B cell (primary cell): Measurements from ENCODE around the gene RBM25. TPM values are rescaled to one million over a fixed set of nuclear protein-coding genes. Genes with fewer than 3 reads are reported as not detected.

Experiments used
- ATAC-seq: fragments of 200-7000 bp; cut with Tn5 transposase; one replicate; pipeline ENCODE4 v1.10.0; 2021; ENCODE audit warnings: low read depth, mild to moderate bottlenecking, moderate number of reproducible peaks, moderate library complexity
- CTCF ChIA-PET: fragments of 350-600 bp; sonication (Branson Sonifier 250); formaldehyde crosslinking; loops from one replicate; lab custom pipeline; 2021; ENCODE audit warnings: antibody characterized with exemption, inconsistent platforms; lab: Charles Lee
- POLR2A ChIA-PET: fragments of 350-600 bp; sonication (Branson Sonifier 250); formaldehyde crosslinking; loops from one replicate; lab custom pipeline; 2021; ENCODE audit warnings: antibody characterized with exemption; lab: Charles Lee
- DNase-seq: peaks from one replicate; pipeline ENCODE4 v3.0.0; 2013
- H2AFZ ChIP-seq: 2 replicates; pipeline ENCODE4 v1.6.1; 2012; ENCODE audit warnings: mild to moderate bottlenecking, low read depth, low read length; ENCODE audit not compliant: insufficient read depth, poor library complexity, severe bottlenecking
- H3K27ac ChIP-seq, 2 donors: 1 replicate in 1 of 2; 2 replicates in 1 of 2; pipeline ENCODE4 v1.5.1; 2012 to 2013; ENCODE audit warnings: low read length in 2 of 2, mild to moderate bottlenecking in 2 of 2, moderate library complexity in 1 of 2
- H3K27me3 ChIP-seq, 4 experiments: fragments of 200-600 bp in 1 of 4; sonication (generic) in 1 of 4; replicated peaks in 1 of 4; 1 replicate in 2 of 4; 2 replicates in 2 of 4; pipeline versions ENCODE4 v1.6.1 to v1.7.0; 2013 to 2016; ENCODE audit warnings: low read length in 3 of 4, mild to moderate bottlenecking in 2 of 4, mixed read lengths in 1 of 4, moderate library complexity in 1 of 4; ENCODE audit not compliant: insufficient read depth in 4 of 4, control insufficient read depth in 3 of 4; ENCODE audit errors: control extremely low read depth in 1 of 4
- H3K36me3 ChIP-seq, 2 experiments: replicated peaks in 1 of 2; 1 replicate in 1 of 2; 2 replicates in 1 of 2; pipeline versions ENCODE4 v1.6.1 to v1.7.1; 2013; ENCODE audit warnings: low read length in 1 of 2; ENCODE audit not compliant: insufficient read depth in 2 of 2, control insufficient read depth in 1 of 2; ENCODE audit errors: control extremely low read depth in 1 of 2, extremely low read depth in 1 of 2
- H3K4me1 ChIP-seq, 2 donors: fragments of 200-600 bp in 1 of 2; sonication (generic) in 1 of 2; 1 replicate in 1 of 2; 2 replicates in 1 of 2; pipeline versions ENCODE4 v1.5.1 to v1.6.1; 2013 to 2017; ENCODE audit warnings: low read length in 2 of 2; ENCODE audit not compliant: control insufficient read depth in 2 of 2, insufficient read depth in 2 of 2
- H3K4me2 ChIP-seq: replicated peaks from 2 replicates; pipeline ENCODE3; 2012; ENCODE audit warnings: mild to moderate bottlenecking, low read depth, low read length; ENCODE audit not compliant: poor library complexity, severe bottlenecking
- H3K4me3 ChIP-seq, 5 experiments: fragments of 200-600 bp in 1 of 5; sonication (generic) in 1 of 5; 1 replicate in 3 of 5; 2 replicates in 2 of 5; pipeline versions ENCODE4 v1.5.1 to v1.7.0; 2011 to 2016; ENCODE audit warnings: low read length in 4 of 5, mild to moderate bottlenecking in 4 of 5, low read depth in 2 of 5, control low read depth in 1 of 5, moderate library complexity in 1 of 5; ENCODE audit not compliant: insufficient read depth in 1 of 5; ENCODE audit errors: control extremely low read depth in 1 of 5, extremely low read depth in 1 of 5
- H3K79me2 ChIP-seq: fragments of 200-600 bp; sonication (generic); one replicate; pipeline ENCODE4 v1.6.0; 2016; ENCODE audit warnings: low read length; ENCODE audit not compliant: control insufficient read depth, insufficient read depth
- H3K9ac ChIP-seq: fragments of 200-600 bp; sonication (generic); 2 replicates; pipeline ENCODE4 v1.6.1; 2017; ENCODE audit warnings: mild to moderate bottlenecking, low read length, moderate library complexity
- H3K9me3 ChIP-seq, 3 donors: one replicate each; pipeline versions ENCODE4 v1.6.1 to v1.7.1; 2013; ENCODE audit warnings: low read length in 2 of 3; ENCODE audit not compliant: control insufficient read depth in 2 of 3, insufficient read depth in 1 of 3; ENCODE audit errors: control extremely low read depth in 1 of 3
- H4K20me1 ChIP-seq: 2 replicates; pipeline ENCODE4 v1.6.0; 2012; ENCODE audit warnings: mild to moderate bottlenecking, low read length; ENCODE audit not compliant: insufficient read depth, control insufficient read depth, poor library complexity, severe bottlenecking
- H3K27ac Mint-ChIP-seq: one replicate; pipeline ENCODE4 v1.8.0; 2021; ENCODE audit warnings: mixed read lengths
- H3K27me3 Mint-ChIP-seq: one replicate; pipeline ENCODE4 v1.8.0; 2021; ENCODE audit warnings: mixed read lengths
- H3K4me1 Mint-ChIP-seq: one replicate; pipeline ENCODE4 v1.8.0; 2021; ENCODE audit warnings: mixed read lengths
- H3K4me3 Mint-ChIP-seq: one replicate; pipeline ENCODE4 v1.8.0; 2021; ENCODE audit warnings: mixed read lengths
- H3K9me3 Mint-ChIP-seq: one replicate; pipeline ENCODE4 v1.8.0; 2022; ENCODE audit warnings: mixed read lengths; ENCODE audit not compliant: insufficient read depth
- EZH2 ChIP-seq: IDR thresholded peaks from 2 replicates; pipeline ENCODE4 v1.6.1; 2012; ENCODE audit warnings: borderline replicate concordance, low read depth, mild to moderate bottlenecking, moderate library complexity, low read length; ENCODE audit not compliant: insufficient read depth, poor library complexity, severe bottlenecking
- WGBS: methylation state at CpG from one replicate; pipeline ENCODE4 v1.1.5; 2013; ENCODE audit warnings: missing lambda C conversion rate; ENCODE audit not compliant: insufficient coverage; 5-methylcytosine and 5-hydroxymethylcytosine counted together
- intact Hi-C: fragments of 100-400 bp; cut with micrococcal nuclease; formaldehyde crosslinking; loops from one replicate; pipeline ENCODE4 v1.10.0; 2022
- polyA plus RNA-seq: library from polyadenylated mRNA; depleted of rRNA; stranded (reverse); fragments of >200 nt; gene quantifications from 2 replicates; pipeline ENCODE4 v1.2.3, GENCODE V29; 2012
- total RNA-seq, 2 donors: library from RNA; stranded (reverse); fragments of 120-200 nt in 1 of 2; gene quantifications; 1 replicate in 1 of 2; 2 replicates in 1 of 2; pipeline versions ENCODE4 v1.2.3 to v1.2.4, GENCODE V29; 2013 to 2022
- TF ChIP-seq, protein P1 (sequence below): fragments of 200-600 bp; IDR thresholded peaks from one replicate; pipeline ENCODE4 v1.8.0; 2022; ENCODE audit warnings: antibody characterized with exemption, mild to moderate bottlenecking

The RBM25 gene
- total and polyA plus RNA-seq, 2 donors (not counting 1 experiment from before 2014, with no cell fraction given), result 20.2 to 137 TPM

DNA sequence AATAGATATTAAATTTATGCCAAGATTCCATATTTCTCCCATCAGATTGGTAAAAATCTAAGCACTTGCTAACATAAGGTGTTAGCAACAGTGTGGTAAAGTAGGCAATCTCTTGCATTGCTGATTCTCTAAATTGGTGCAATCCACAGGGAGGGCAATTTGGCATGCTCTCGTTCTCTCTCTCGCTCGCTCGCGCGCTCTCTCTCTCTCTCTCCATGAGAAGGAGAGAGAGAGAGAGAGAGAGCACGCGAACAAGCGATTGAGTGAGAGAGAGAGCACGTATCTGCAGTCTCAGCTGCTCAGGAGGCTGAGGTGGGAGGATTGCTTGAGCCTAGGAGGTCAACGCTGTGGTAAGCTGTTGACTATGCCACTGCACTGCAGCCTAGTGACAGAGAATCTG is 103.9 kb downstream of the RBM25 start:
- Mint-ChIP-seq H3K4me3 (no peak overlapping the region), H3K4me1 (no peaks in the 10 kb centered on the region), H3K27me3 (no peaks in the 10 kb centered on the region), H3K27ac (no peak overlapping the region), H3K9me3 (no peaks in the 10 kb centered on the region)
- no peak for TF ChIP-seq EZH2
- TF ChIP-seq, protein P1, sequence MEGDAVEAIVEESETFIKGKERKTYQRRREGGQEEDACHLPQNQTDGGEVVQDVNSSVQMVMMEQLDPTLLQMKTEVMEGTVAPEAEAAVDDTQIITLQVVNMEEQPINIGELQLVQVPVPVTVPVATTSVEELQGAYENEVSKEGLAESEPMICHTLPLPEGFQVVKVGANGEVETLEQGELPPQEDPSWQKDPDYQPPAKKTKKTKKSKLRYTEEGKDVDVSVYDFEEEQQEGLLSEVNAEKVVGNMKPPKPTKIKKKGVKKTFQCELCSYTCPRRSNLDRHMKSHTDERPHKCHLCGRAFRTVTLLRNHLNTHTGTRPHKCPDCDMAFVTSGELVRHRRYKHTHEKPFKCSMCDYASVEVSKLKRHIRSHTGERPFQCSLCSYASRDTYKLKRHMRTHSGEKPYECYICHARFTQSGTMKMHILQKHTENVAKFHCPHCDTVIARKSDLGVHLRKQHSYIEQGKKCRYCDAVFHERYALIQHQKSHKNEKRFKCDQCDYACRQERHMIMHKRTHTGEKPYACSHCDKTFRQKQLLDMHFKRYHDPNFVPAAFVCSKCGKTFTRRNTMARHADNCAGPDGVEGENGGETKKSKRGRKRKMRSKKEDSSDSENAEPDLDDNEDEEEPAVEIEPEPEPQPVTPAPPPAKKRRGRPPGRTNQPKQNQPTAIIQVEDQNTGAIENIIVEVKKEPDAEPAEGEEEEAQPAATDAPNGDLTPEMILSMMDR, result no peak
- H3K4me2 ChIP-seq, result no peak overlapping the region
- POLR2A ChIA-PET, result no interaction called here
- no peak overlapping the region for H3K9ac ChIP-seq
- 89% methylated on average over 2 of the region's 11 CpGs for WGBS
- H2AFZ ChIP-seq, result no peak overlapping the region
- ATAC-seq (no peak), DNase-seq (no peak)
- no peak overlapping the region for H3K4me3 ChIP-seq
- H3K27me3 ChIP-seq, result no peaks in the 10 kb centered on the region
- CTCF ChIA-PET, result no interaction called here
- H4K20me1 ChIP-seq, result no peaks in the 10 kb centered on the region
- H3K36me3 ChIP-seq, result peaks cover 5 to 54% of the 10 kb centered on the region in 2 experiments
- H3K27ac ChIP-seq, result no peak overlapping the region
- peaks cover 5% of the 10 kb centered on the region for H3K79me2 ChIP-seq
- H3K9me3 ChIP-seq, result no peaks in the 10 kb centered on the region
- no peaks in the 10 kb centered on the region for H3K4me1 ChIP-seq
- intact Hi-C loops, result no loop called here

DNA sequence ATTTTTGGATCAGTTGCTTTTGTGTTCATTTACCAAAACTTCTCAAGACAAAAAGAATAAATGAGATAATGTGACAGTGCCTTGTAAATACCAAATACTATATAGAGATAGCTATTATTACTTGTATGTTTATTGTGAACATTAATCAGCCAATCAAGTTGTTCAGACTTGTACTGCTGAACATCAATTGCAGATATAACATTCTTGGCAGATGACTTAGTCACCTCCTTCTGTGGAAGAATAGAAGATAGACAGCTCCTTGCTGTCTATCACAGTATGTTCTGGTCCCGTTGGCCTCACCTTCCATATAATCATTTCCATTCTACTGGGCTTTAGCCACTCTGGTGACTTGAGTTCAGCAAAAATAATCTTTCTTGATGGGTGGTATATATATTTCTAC is 108.1 kb downstream of the RBM25 start:
- ChIA-PET POLR2A (no interaction called here), CTCF (no interaction called here)
- Mint-ChIP-seq H3K9me3 (no peaks in the 10 kb centered on the region), H3K4me1 (no peaks in the 10 kb centered on the region), H3K27ac (no peak overlapping the region), H3K27me3 (no peaks in the 10 kb centered on the region), H3K4me3 (no peak overlapping the region)
- Histone ChIP-seq H3K4me2 (no peak overlapping the region), H3K4me1 (no peaks in the 10 kb centered on the region), H3K36me3 (peaks cover 3 to 61% of the 10 kb centered on the region in 2 experiments), H4K20me1 (no peaks in the 10 kb centered on the region), H3K9me3 (no peaks in the 10 kb centered on the region), H2AFZ (no peak overlapping the region), H3K4me3 (no peak overlapping the region), H3K79me2 (no peaks in the 10 kb centered on the region), H3K27me3 (no peaks in the 10 kb centered on the region), H3K9ac (no peak overlapping the region), H3K27ac (no peak overlapping the region)
- TF ChIP-seq, protein P1, result no peak
- no peak for TF ChIP-seq EZH2
- ATAC-seq, result no peak
- intact Hi-C loops, result no loop called here
- no CpG with 5 or more reads among the region's 1 CpG for WGBS
- DNase-seq, result no peak
